Suprapubic skin (tissue), 4 donors: Measurements from ENCODE around the gene NELL1. TPM values are rescaled to one million over a fixed set of nuclear protein-coding genes. Genes with fewer than 3 reads are reported as not detected.

Source experiments
- DNase-seq, 2 donors: peaks; one replicate each; pipeline ENCODE4 v3.0.0-alpha.2; 2019; ENCODE audit warnings: low spot score in 2 of 2
- H3K27ac ChIP-seq: fragments of 200-600 bp; sonication (generic); one replicate; pipeline ENCODE4 v1.5.1; 2019
- H3K27me3 ChIP-seq: fragments of 200-600 bp; sonication (generic); one replicate; pipeline ENCODE4 v1.5.1; 2019
- H3K36me3 ChIP-seq: fragments of 200-600 bp; sonication (generic); one replicate; pipeline ENCODE4 v1.5.1; 2019
- H3K4me1 ChIP-seq: fragments of 200-600 bp; sonication (generic); one replicate; pipeline ENCODE4 v1.5.1; 2019
- H3K4me3 ChIP-seq: fragments of 200-600 bp; sonication (generic); one replicate; pipeline ENCODE4 v1.5.1; 2019; ENCODE audit warnings: mild to moderate bottlenecking
- H3K9me3 ChIP-seq: fragments of 200-600 bp; sonication (generic); one replicate; pipeline ENCODE4 v1.5.1; 2019
- EP300 ChIP-seq: sonication (generic); formaldehyde crosslinking; IDR thresholded peaks from one replicate; pipeline ENCODE4 v1.6.1; 2017; ENCODE audit warnings: antibody characterized with exemption
- POLR2A ChIP-seq, 2 donors: fragments of 450-650 bp; IDR thresholded peaks; one replicate each; pipeline ENCODE4 v1.6.1; 2017; ENCODE audit warnings: antibody characterized with exemption in 2 of 2, mild to moderate bottlenecking in 2 of 2, moderate library complexity in 2 of 2
- POLR2AphosphoS5 ChIP-seq, 3 donors: sonication (generic); formaldehyde crosslinking; IDR thresholded peaks; one replicate each; pipeline ENCODE4 v1.6.1; 2017; ENCODE audit warnings: antibody characterized with exemption in 3 of 3
- WGBS: methylation state at CpG from one replicate; pipeline ENCODE4 v1.1.5; 2018; 5-methylcytosine and 5-hydroxymethylcytosine counted together
- total RNA-seq, 4 donors: library from RNA; depleted of rRNA; stranded (reverse); fragments of >200 nt; gene quantifications; one replicate each; pipeline ENCODE4 v1.1.0, GENCODE V29; 2016
- TF ChIP-seq, protein P1 (sequence below), 2 donors: fragments of 200-600 bp in 1 of 2; fragments of 450-650 bp in 1 of 2; sonication (generic) in 1 of 2; IDR thresholded peaks; one replicate each; pipeline ENCODE4 v1.5.1; 2016 to 2019; ENCODE audit warnings: antibody characterized with exemption in 2 of 2, mild to moderate bottlenecking in 1 of 2, moderate library complexity in 1 of 2

Gene NELL1
- total RNA-seq, 4 donors from 2014 or later, result 0.18 to 3.9 TPM; not detected in 2

DNA sequence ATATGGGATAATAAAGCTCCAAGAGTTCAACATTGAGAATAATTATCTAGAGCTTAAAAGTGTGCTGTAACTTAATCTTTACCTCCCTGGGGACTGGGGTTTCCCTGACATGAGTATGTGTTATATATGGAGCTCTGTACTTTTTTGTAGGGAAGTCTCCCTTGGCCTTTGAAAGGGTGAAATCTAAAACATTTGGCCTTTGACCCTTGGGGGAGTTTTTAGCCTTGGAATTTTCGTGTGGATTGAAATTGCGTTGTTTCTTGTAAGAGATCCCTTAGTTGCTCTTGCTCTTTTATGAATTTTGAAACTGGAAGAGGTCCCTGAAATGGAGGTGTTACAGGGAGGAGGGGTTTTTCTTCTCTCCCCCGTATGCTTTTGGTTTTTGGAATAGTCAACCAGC is 450.0 kb downstream of the NELL1 start:
- DNase-seq, result no peak
- Histone ChIP-seq H3K9me3 (no peaks in the 10 kb centered on the region), H3K4me1 (no peaks in the 10 kb centered on the region), H3K27ac (no peak overlapping the region), H3K36me3 (no peaks in the 10 kb centered on the region), H3K27me3 (no peaks in the 10 kb centered on the region), H3K4me3 (no peak overlapping the region)
- 24% methylated on average over 3 of the region's 3 CpGs for WGBS
- TF ChIP-seq EP300 (no peak), POLR2AphosphoS5 (IDR thresholded peaks at IDR 0.05) (no peak), POLR2A (IDR thresholded peaks at IDR 0.05) (no peak)
- TF ChIP-seq, protein P1, sequence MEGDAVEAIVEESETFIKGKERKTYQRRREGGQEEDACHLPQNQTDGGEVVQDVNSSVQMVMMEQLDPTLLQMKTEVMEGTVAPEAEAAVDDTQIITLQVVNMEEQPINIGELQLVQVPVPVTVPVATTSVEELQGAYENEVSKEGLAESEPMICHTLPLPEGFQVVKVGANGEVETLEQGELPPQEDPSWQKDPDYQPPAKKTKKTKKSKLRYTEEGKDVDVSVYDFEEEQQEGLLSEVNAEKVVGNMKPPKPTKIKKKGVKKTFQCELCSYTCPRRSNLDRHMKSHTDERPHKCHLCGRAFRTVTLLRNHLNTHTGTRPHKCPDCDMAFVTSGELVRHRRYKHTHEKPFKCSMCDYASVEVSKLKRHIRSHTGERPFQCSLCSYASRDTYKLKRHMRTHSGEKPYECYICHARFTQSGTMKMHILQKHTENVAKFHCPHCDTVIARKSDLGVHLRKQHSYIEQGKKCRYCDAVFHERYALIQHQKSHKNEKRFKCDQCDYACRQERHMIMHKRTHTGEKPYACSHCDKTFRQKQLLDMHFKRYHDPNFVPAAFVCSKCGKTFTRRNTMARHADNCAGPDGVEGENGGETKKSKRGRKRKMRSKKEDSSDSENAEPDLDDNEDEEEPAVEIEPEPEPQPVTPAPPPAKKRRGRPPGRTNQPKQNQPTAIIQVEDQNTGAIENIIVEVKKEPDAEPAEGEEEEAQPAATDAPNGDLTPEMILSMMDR (IDR thresholded peaks at IDR 0.05), result no peak

DNA sequence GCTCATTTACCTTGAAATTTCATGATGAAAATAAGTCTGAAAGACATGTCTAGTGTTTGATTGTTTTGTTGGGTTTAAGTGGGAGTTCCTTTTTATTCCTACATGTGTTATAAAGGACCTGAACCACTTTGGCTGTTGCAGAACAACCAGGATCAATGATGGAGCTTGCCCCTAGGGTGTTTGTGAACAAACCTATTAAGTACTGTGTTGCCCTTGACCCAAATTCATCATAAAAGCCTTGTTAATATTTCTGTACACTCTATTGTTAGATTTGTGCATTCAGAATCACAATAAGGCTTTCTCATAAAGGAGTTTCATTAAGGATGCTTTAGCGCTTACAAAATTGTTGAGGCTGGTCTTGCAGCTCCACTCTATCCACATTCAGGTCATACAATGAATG is 452.6 kb downstream of the NELL1 start:
- 96% methylated on average over 1 of the region's 1 CpG for WGBS

DNA sequence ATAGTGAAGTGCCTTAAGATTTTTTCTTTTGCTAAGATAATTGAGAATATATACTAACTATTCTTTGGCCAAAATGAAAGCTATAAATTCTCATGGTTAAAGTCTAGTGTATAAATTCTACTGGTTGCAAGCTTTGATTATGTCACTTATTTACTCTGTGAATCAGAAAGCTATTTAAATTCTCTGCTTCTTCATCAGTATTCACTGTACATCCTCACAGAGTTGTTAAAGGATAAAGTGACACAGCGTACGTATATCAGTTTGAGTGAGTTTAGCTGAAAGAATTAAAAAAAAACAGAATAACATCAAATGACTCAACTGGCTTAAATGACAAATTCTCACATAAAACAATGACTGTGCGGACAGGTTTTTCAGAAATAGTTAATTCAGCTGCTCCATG is 453.1 kb downstream of the NELL1 start:
- TF ChIP-seq POLR2AphosphoS5 (IDR thresholded peaks at IDR 0.05) (no peak), EP300 (no peak), POLR2A (IDR thresholded peaks at IDR 0.05) (no peak)
- TF ChIP-seq, protein P1 (IDR thresholded peaks at IDR 0.05), result no peak
- WGBS, result 92% methylated on average over 3 of the region's 3 CpGs
- Histone ChIP-seq H3K4me1 (no peaks in the 10 kb centered on the region), H3K36me3 (no peaks in the 10 kb centered on the region), H3K27ac (no peak overlapping the region), H3K4me3 (no peak overlapping the region), H3K27me3 (no peaks in the 10 kb centered on the region), H3K9me3 (no peaks in the 10 kb centered on the region)
- DNase-seq, result no peak

More for the DNA sequence above, 452.6 kb downstream of the NELL1 start:
- Histone ChIP-seq H3K9me3 (no peaks in the 10 kb centered on the region), H3K27me3 (no peaks in the 10 kb centered on the region), H3K4me1 (no peaks in the 10 kb centered on the region), H3K36me3 (no peaks in the 10 kb centered on the region), H3K4me3 (no peak overlapping the region), H3K27ac (no peak overlapping the region)
- no peak for DNase-seq
- no peak for TF ChIP-seq POLR2A (IDR thresholded peaks at IDR 0.05)

DNA sequence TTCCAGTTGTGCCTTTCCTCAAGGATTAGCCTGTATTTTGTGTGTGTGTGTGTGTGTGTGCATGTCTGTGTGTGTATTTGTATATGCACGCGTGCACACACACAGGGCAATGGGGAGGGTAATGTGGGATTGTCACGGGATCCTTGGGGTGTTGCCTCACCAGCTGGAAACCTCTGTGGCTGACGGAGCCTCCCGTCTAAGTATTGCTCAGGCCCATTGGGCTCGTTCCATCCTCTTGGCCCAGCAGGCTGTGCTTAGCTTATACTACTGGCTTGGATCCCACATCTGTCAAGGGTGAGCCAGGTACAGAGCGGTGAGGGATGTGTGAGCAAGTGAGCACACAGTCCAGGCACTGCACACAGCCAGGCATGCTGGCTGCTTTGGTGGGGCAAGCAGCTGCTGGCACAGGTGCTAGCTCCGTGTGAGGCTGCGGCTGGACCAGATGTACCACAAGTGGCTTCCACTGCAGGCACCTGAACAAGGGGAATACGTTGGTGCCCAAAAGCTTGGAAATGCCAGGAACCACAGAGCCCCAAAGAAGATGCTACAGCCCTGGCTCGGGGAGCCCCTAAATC is 462.8 kb downstream of the NELL1 start:
- WGBS, result 55% methylated on average over 3 of the region's 11 CpGs
- Histone ChIP-seq H3K4me3 (no peak overlapping the region), H3K27ac (no peak overlapping the region), H3K4me1 (no peaks in the 10 kb centered on the region), H3K9me3 (no peaks in the 10 kb centered on the region), H3K27me3 (no peaks in the 10 kb centered on the region), H3K36me3 (no peaks in the 10 kb centered on the region)
- TF ChIP-seq EP300, result no peak
- no peak for TF ChIP-seq POLR2A (IDR thresholded peaks at IDR 0.05)
- TF ChIP-seq POLR2AphosphoS5 (IDR thresholded peaks at IDR 0.05), result no peak
- TF ChIP-seq, protein P1 (IDR thresholded peaks at IDR 0.05), result no peak
- DNase-seq, result no peak

DNA sequence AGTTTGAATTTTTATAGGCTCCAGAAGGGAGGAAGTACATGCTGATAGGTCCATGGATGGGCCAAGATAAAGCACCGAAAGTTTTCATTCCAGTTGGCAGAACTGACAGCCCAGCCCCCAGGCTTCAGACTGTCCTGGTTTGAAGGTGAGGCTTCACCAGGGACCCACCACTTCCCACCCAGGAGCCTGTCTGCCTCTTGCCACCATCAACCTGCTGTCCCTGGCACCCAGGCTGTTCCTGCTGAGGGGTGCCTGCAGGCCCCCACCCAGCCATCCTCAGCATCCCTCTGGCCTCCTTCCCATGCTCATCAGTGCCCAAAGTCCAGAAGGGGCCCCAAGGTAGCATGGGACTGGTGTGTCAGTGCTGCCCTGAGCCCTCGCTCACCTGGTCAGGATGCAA is 463.9 kb downstream of the NELL1 start:
- DNase-seq, result no peak
- TF ChIP-seq, protein P1 (IDR thresholded peaks at IDR 0.05), result no peak
- TF ChIP-seq EP300 (no peak), POLR2A (IDR thresholded peaks at IDR 0.05) (no peak), POLR2AphosphoS5 (IDR thresholded peaks at IDR 0.05) (no peak)
- Histone ChIP-seq H3K27me3 (no peaks in the 10 kb centered on the region), H3K4me1 (no peaks in the 10 kb centered on the region), H3K9me3 (no peaks in the 10 kb centered on the region), H3K27ac (no peak overlapping the region), H3K4me3 (no peak overlapping the region), H3K36me3 (no peaks in the 10 kb centered on the region)
- WGBS, result 90% methylated on average over 2 of the region's 2 CpGs

DNA sequence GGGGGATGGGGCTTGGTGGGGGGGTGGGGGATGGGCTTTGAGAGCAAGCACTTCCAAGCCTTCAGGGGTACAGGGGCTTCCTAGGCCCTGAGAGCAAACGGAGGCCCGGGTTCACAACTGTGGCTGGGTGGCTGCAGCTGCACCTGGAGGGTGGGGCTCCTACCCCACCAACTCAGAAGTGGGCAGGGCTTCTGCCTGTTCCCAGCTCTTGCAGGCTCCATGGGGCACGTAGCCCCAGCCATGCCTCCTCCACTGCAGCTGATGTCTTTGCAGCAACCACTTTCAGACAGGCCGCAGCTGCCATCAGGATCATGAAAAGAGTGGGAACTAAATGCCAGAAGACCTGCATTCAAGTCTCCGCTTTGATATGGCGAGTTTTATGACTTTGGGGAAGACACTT is 464.3 kb downstream of the NELL1 start:
- no peak overlapping the region for H3K27ac ChIP-seq
- no peak overlapping the region for H3K4me3 ChIP-seq
- TF ChIP-seq, protein P1 (IDR thresholded peaks at IDR 0.05), result no peak
- no peak for TF ChIP-seq POLR2A (IDR thresholded peaks at IDR 0.05)
- no peak for TF ChIP-seq POLR2AphosphoS5 (IDR thresholded peaks at IDR 0.05)
- no peak for TF ChIP-seq EP300
- H3K9me3 ChIP-seq, result no peaks in the 10 kb centered on the region
- no peak for DNase-seq
- H3K36me3 ChIP-seq, result no peaks in the 10 kb centered on the region
- 81% methylated on average over 4 of the region's 6 CpGs for WGBS
- H3K27me3 ChIP-seq, result no peaks in the 10 kb centered on the region
- H3K4me1 ChIP-seq, result no peaks in the 10 kb centered on the region
